Mucosa of stomach (tissue), 1 donor: Measurements from ENCODE around the gene ZNF774.

Source experiments
- H3K27me3 ChIP-seq: one replicate; pipeline ENCODE4 v1.7.0; 2013; ENCODE audit warnings: mild to moderate bottlenecking, low read length; ENCODE audit not compliant: control insufficient read depth, insufficient read depth
- H3K36me3 ChIP-seq: one replicate; pipeline ENCODE4 v1.7.0; 2013; ENCODE audit warnings: low read length; ENCODE audit not compliant: control insufficient read depth, insufficient read depth
- H3K4me1 ChIP-seq: one replicate; pipeline ENCODE4 v1.7.0; 2013; ENCODE audit warnings: mild to moderate bottlenecking, low read length; ENCODE audit not compliant: control insufficient read depth, insufficient read depth
- H3K4me3 ChIP-seq: one replicate; pipeline ENCODE4 v1.7.0; 2013; ENCODE audit warnings: low read length
- H3K9ac ChIP-seq: one replicate; pipeline ENCODE4 v1.7.0; 2013; ENCODE audit warnings: mild to moderate bottlenecking, low read length, moderate library complexity
- H3K9me3 ChIP-seq: one replicate; pipeline ENCODE4 v1.7.0; 2013; ENCODE audit warnings: mild to moderate bottlenecking, low read length, moderate library complexity; ENCODE audit not compliant: control insufficient read depth
- donor health status: Pancreatic carcinoma.

ZNF774 gene

DNA sequence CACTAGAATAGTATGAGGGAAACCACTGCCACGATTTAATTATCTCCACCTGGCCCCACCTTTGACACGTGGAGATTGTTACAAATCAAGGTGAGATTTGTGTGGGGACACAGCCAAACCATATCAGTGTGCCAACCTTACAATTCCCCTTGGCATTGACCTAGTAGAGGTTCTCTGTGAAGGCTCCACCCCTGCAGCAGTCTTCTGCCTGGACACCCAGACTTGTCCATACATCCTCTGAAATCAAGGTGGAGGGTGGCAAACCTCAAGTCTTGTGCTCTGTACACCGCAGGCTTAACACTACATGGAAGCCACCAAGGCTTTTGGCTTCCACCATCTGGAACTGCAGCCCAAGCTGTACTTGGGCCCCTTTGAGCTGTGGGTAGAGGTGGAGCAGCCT lies 27.2 kb downstream of the ZNF774 start:
- H3K9me3 ChIP-seq = no peaks in the 10 kb centered on the region
- no peak overlapping the region for H3K9ac ChIP-seq
- H3K36me3 ChIP-seq = no peaks in the 10 kb centered on the region
- H3K27me3 ChIP-seq = no peaks in the 10 kb centered on the region
- H3K4me3 ChIP-seq = no peak overlapping the region
- H3K4me1 ChIP-seq = no peaks in the 10 kb centered on the region

- H3K36me3 ChIP-seq = no peaks in the 10 kb centered on the region
- H3K4me3 ChIP-seq = no peak overlapping the region
- no peaks in the 10 kb centered on the region for H3K4me1 ChIP-seq
- H3K9me3 ChIP-seq = no peaks in the 10 kb centered on the region
- H3K27me3 ChIP-seq = no peaks in the 10 kb centered on the region
- H3K9ac ChIP-seq = no peak overlapping the region
Observed at GRCh38 chr15:90381515-90381914, 29.4 kb downstream of the ZNF774 start.

- Histone ChIP-seq H3K36me3 (no peaks in the 10 kb centered on the region), H3K4me1 (no peaks in the 10 kb centered on the region), H3K27me3 (no peaks in the 10 kb centered on the region), H3K9ac (no peak overlapping the region), H3K9me3 (no peaks in the 10 kb centered on the region), H3K4me3 (no peak overlapping the region)
Observed at GRCh38 chr15:90382320-90382719, 30.2 kb downstream of the ZNF774 start.

GRCh38 chr15:90386221-90386620 lies 34.1 kb downstream of the ZNF774 start:
- no peak overlapping the region for H3K4me3 ChIP-seq
- no peaks in the 10 kb centered on the region for H3K36me3 ChIP-seq
- no peaks in the 10 kb centered on the region for H3K27me3 ChIP-seq
- no peak overlapping the region for H3K9ac ChIP-seq
- H3K4me1 ChIP-seq = peaks cover 13% of the 10 kb centered on the region
- no peaks in the 10 kb centered on the region for H3K9me3 ChIP-seq

- H3K9ac ChIP-seq = peak within 1 kb of the TSS; percentile 94
- no peaks in the 10 kb centered on the region for H3K36me3 ChIP-seq
- H3K9me3 ChIP-seq = no peaks in the 10 kb centered on the region
- peaks cover 22% of the 10 kb centered on the region for H3K4me1 ChIP-seq
- H3K27me3 ChIP-seq = no peaks in the 10 kb centered on the region
- H3K4me3 ChIP-seq = peak within 1 kb of the TSS; percentile 70
Observed at GRCh38 chr15:90387534-90388461, 35.7 kb downstream of the ZNF774 start, which contains the start of gene IQGAP1. Gene IQGAP1, plus strand, starts transcription at chr15:90388242. Its CDS starts 100 bp downstream, at chr15:90388342.

- no peaks in the 10 kb centered on the region for H3K36me3 ChIP-seq
- H3K9ac ChIP-seq = peak overlapping the region; percentile 94
- peaks cover 26% of the 10 kb centered on the region for H3K4me1 ChIP-seq
- H3K9me3 ChIP-seq = no peaks in the 10 kb centered on the region
- peak overlapping the region; percentile 70 for H3K4me3 ChIP-seq
- no peaks in the 10 kb centered on the region for H3K27me3 ChIP-seq
Observed at GRCh38 chr15:90388462-90389380, 36.6 kb downstream of the ZNF774 start.

GRCh38 chr15:90389513-90389912 lies 37.4 kb downstream of the ZNF774 start:
- Histone ChIP-seq H3K4me1 (peaks cover 31% of the 10 kb centered on the region), H3K9me3 (no peaks in the 10 kb centered on the region), H3K27me3 (no peaks in the 10 kb centered on the region), H3K36me3 (no peaks in the 10 kb centered on the region), H3K4me3 (no peak overlapping the region), H3K9ac (peak overlapping the region; percentile 94)

DNA sequence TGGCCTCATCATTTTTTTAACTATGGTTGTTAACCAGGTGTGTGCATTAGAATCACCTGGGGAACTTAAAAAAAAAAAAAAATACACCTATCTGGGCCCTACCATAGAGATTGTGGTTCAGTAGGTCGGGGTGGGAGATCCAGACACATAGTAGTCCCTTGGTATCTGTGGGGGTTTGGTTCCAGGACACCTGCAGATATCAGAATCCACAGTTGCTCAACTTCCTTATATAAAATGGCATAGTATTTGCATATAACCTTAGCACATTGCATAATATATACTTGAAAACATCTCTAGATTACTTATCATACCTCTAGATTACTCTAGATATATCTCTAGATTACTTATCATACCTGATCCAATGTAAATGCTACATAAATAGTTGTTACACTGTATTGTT lies 41.0 kb downstream of the ZNF774 start:
- Histone ChIP-seq H3K9me3 (no peaks in the 10 kb centered on the region), H3K36me3 (no peaks in the 10 kb centered on the region), H3K9ac (no peak overlapping the region), H3K4me1 (peaks cover 44% of the 10 kb centered on the region), H3K27me3 (no peaks in the 10 kb centered on the region), H3K4me3 (no peak overlapping the region)

- Histone ChIP-seq H3K9ac (no peak overlapping the region), H3K4me1 (peaks cover 44% of the 10 kb centered on the region)
Observed at GRCh38 chr15:90394074-90394473, 42.0 kb downstream of the ZNF774 start.

DNA sequence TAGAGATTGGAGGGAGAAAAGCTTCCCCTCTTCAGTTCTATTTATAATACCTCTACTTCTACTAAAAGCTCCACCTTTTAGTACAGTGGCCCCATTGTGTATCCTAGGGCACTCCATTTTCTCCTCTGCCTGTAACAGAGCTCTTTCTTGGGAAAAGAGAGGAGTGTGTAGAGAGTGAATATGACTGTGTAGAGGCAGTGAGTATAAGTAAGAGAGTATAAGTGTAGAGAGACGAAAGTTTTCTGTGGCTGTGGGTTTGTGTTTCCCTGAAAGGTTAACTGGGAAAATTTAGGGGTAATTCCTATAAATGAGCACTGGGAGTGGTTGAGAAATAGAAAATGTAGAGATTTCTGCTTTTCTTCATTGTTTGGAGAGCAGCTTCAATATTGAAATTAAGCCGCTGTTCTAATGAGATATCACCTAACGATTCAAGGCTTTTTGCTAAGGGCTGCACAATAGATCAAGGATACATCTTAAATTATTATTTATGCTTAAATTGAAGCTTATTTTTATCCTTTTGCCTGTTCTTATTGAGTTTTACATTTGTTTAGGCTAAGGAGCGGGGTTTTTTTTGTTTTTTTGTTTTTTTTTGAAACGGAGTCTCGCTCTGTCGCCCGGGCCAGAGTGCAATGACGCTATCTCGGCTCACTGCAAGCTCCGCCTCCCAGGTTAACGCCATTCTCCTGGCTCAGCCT lies 42.8 kb downstream of the ZNF774 start:
- Histone ChIP-seq H3K4me3 (no peak overlapping the region), H3K9ac (no peak overlapping the region), H3K27me3 (no peaks in the 10 kb centered on the region), H3K4me1 (peaks cover 48% of the 10 kb centered on the region), H3K9me3 (no peaks in the 10 kb centered on the region), H3K36me3 (no peaks in the 10 kb centered on the region)

More at GRCh38 chr15:90394074-90394473, 42.0 kb downstream of the ZNF774 start:
- Histone ChIP-seq H3K9me3 (no peaks in the 10 kb centered on the region), H3K36me3 (no peaks in the 10 kb centered on the region), H3K27me3 (no peaks in the 10 kb centered on the region), H3K4me3 (no peak overlapping the region)

DNA sequence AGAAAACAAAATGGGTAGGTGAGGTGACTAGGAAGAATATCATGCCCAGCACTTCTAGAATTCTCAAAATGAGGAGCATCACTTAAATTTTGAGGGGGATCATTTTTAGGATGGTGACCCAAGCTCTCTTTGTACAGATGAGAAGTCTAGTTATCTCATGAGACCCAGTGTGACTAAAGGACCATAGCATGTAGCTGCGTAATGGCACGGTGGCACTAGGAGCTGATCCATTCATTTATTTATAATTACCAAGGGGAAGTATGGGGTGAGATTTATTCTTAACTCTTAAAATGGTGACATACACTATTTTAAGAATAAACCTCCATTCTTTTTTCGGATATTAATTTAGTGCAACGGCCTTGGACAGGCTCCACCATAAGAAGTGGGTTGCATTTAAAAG lies 44.2 kb downstream of the ZNF774 start:
- no peak overlapping the region for H3K9ac ChIP-seq
- H3K4me3 ChIP-seq = no peak overlapping the region

More for the DNA sequence above, 44.2 kb downstream of the ZNF774 start:
- Histone ChIP-seq H3K9me3 (no peaks in the 10 kb centered on the region), H3K27me3 (no peaks in the 10 kb centered on the region), H3K4me1 (peaks cover 49% of the 10 kb centered on the region), H3K36me3 (no peaks in the 10 kb centered on the region)
